LNCAP (cell line): ENCODE data around the gene KRTAP9-3.
"Not testable (repeated sequence)": the region's sequence is repeated elsewhere in the genome, so short reads cannot be mapped to it uniquely, and the experiment has no call there.

Experiments used
- CTCF ChIP-seq: fragments of 450-650 bp; IDR thresholded peaks from 2 replicates; pipeline ENCODE4 v1.5.1; 2017; ENCODE audit warnings: mild to moderate bottlenecking

KRTAP9-3 gene, protein sequence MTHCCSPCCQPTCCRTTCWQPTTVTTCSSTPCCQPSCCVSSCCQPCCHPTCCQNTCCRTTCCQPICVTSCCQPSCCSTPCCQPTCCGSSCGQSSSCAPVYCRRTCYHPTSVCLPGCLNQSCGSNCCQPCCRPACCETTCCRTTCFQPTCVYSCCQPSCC

DNA sequence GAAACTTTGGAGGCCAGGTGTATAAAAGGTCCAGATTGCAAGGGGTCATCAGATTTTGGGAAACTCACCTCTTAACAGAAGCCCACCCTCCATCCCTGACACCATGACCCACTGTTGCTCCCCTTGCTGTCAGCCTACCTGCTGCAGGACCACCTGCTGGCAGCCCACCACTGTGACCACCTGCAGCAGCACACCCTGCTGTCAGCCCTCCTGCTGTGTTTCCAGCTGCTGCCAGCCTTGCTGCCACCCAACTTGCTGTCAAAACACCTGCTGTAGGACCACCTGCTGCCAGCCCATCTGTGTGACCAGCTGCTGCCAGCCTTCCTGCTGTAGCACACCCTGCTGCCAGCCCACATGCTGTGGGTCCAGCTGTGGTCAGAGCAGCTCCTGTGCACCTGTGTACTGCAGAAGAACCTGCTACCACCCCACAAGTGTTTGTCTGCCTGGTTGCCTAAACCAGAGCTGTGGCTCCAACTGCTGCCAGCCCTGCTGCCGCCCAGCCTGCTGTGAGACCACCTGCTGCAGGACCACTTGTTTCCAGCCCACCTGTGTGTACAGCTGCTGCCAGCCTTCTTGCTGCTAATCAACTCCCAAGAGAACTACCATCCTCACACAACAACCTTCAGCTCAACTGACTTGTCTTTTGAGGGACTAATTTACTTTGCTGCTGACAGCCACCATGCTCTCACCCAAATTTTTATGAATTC, at the start of gene KRTAP9-3:
Gene KRTAP9-3 (plus strand): TSS at position 51 of the 707 bp plus-strand sequence. CDS start 53 bp downstream, at position 104.
- TF ChIP-seq CTCF, result not testable (repeated sequence)

DNA sequence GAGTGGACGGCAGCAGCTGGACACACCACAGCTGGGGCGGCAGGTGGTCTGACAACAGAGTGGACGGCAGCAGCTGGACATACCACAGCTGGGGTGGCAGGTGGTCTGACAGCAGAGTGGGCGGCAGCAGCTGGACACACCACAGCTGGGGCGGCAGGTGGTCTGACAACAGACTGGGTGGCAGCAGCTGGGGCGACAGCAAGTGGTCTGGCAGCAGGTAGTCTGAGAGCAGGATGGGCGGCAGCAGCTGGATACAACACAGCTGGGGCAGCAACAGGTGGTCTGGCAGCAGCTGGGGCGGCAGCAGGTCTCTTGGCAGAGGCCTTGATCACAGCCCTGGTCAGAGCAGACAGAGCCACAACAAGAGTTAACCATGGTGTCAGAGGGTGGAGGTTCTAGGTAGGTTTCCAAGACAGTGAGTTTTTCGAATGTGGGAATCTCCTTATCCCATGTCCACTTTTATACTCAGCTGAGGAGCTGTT, 47.7 kb upstream of the KRTAP9-3 start, which contains the start of gene KRTAP4-1:
Gene KRTAP4-1 (minus strand): TSS at position 432 of the 482 bp plus-strand sequence. CDS start 57 bp downstream, at position 375.
- no peak for TF ChIP-seq CTCF

DNA sequence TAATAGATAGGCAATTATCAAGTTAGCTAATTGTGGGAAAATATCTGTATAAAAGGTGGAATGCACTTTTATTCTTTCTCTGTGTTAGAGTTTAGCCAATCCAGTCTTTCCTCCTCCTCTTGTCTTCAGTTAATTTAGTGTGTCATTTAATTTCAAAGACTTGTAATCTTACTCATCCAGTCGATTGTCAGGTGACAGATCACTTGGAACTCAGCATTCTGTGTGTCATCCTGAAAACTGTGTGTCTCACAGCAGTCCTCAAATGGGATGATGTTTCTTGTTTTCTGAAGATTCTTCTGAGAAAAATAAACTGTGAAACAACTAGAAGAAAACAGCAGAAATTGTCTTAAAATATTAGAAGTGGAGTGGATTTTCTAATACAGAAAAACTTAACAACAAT, 47.2 kb upstream of the KRTAP9-3 start:
- TF ChIP-seq CTCF, result no peak

DNA sequence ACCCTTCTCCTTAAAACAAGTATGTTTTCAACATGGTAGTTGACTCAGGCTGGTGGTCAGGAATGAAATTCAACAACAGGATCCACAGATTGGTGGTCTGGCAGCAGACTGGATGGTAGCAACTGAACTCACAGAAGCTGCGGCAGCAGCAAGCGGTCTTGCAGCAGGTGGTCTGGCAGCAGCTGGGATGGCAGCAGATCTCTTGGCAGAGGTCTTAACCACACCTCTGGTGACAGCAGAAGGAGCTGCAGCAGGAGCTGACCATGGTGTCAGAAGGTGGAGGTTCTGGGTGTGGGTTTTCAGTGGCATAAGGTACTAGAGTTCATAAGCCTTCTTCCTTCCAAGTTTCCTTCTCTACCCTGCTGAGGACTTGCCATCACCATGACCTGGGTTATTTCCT, 45.4 kb upstream of the KRTAP9-3 start:
- no peak for TF ChIP-seq CTCF

GRCh38 chr17:41189837-41190318, 42.4 kb upstream of the KRTAP9-3 start, which contains the start of gene KRTAP9-1:
TSS of gene KRTAP9-1 (plus strand) at chr17:41189887. CDS start at chr17:41189887, 0 bp downstream.
- not testable (repeated sequence) for TF ChIP-seq CTCF

DNA sequence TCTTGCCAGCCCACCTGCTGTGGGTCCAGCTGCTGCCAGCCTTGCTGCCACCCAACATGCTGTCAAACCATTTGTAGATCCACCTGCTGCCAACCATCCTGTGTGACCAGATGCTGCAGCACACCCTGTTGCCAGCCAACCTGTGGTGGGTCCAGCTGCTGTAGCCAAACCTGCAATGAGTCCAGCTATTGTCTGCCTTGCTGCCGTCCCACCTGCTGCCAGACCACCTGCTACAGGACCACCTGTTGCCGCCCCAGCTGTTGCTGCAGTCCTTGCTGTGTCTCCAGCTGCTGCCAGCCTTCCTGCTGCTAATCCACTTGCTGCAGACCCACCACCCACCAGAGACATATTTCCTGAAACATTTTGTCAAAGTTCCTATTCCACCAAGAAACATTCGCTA, 41.9 kb upstream of the KRTAP9-3 start:
- no peak for TF ChIP-seq CTCF

DNA sequence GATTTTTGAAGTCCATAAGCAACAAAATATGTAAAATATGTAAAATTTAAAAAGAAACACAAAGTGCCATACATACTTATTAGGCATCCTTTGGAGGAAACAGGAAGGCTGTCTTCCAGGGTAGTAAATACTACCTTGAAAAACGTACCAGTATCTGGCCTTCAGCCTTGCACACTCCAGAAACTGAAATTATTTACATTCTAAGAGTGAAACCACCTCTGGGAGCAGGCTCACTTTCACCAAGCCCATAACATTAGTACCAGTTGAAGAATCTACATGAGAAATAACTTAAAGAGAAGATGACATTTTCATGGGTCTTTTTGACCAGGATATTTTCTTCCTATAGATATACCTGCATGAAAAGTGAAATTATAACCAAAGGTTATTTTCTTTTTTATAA, 36.2 kb upstream of the KRTAP9-3 start:
- TF ChIP-seq CTCF, result no peak
